WERI-Rb-1 (cell line): ENCODE results near the gene CYTH2.
A peak's percentile ranks its signal among the peaks of the same experiment; 100 is the strongest.

Experiments
- DNase-seq: peaks from one replicate; pipeline ENCODE4 v3.0.0-alpha.2; 2020
- H3K27ac ChIP-seq: fragments of 250-450 bp; sonication (Bioruptor Pico); 2 replicates; pipeline ENCODE4 v1.5.1; 2020; ENCODE audit warnings: mild to moderate bottlenecking, moderate library complexity
- H3K27me3 ChIP-seq: fragments of 250-450 bp; sonication (Bioruptor Pico); 2 replicates; pipeline ENCODE4 v1.5.1; 2021; ENCODE audit warnings: mild to moderate bottlenecking, low read depth, moderate library complexity; ENCODE audit not compliant: insufficient read depth, severe bottlenecking
- H3K36me3 ChIP-seq: fragments of 250-450 bp; sonication (Bioruptor Pico); 2 replicates; pipeline ENCODE4 v1.5.1; 2020; ENCODE audit warnings: mild to moderate bottlenecking, moderate library complexity
- H3K4me3 ChIP-seq: 2 replicates; pipeline ENCODE4 v1.5.1; 2011; ENCODE audit warnings: low read depth, mild to moderate bottlenecking, control low read depth, low read length
- H3K9me3 ChIP-seq: fragments of 250-450 bp; sonication (Bioruptor Pico); 2 replicates; pipeline ENCODE4 v1.5.1; 2021; ENCODE audit warnings: mild to moderate bottlenecking, moderate library complexity; ENCODE audit not compliant: severe bottlenecking
- TF ChIP-seq, protein P1 (sequence below): IDR thresholded peaks from 2 replicates; pipeline ENCODE4 v1.5.1; 2011; ENCODE audit warnings: low read depth, mild to moderate bottlenecking, control low read depth, inconsistent platforms, low read length

CYTH2 gene

DNA sequence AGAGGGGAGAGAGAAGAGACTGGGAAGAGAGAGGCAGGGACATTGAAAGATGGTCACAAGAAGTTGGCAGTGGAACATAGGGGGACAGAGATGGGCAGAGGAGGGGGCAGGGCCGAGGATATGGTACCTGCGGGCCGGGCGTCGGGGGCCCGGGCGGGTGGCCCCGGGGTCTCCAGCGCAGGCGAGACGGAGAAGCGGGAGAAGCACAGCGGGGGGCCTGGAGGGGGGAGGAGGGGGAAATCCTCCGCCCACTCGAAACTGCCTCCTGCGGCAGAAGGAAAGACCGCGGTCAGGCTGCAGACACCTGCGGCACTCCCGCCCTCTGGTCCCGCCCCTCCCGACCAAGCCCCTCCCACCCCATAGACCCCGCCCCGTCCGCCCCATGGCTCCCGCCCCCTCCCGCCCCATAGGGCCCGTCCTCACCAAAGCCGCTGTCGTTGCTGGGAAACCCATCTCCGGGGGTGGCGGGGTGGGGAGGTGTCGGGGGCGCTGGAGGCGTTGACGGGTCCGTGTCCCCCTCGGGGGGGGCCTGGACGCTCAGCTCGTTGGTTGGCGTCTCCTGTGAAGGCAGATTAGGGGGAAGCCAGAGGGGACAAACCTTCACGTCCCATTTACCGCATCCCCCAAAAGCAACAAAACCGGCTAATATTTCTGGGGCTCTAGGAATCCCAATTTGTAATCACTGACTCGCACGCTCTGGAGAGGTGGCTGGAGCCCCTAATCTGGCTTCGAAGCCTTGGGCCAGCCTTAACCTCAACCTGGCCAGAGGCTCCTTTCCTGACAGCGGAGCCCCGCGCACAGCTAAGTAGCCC lies 22.0 kb downstream of the CYTH2 start:
- Histone ChIP-seq H3K36me3 (no peaks in the 10 kb centered on the region), H3K4me3 (peak overlapping the region; percentile 41), H3K27ac (no peak overlapping the region; the same call in 1 of the 2 replicates), H3K9me3 (no peaks in the 10 kb centered on the region), H3K27me3 (peaks cover 7% of the 10 kb centered on the region)
- TF ChIP-seq, protein P1, sequence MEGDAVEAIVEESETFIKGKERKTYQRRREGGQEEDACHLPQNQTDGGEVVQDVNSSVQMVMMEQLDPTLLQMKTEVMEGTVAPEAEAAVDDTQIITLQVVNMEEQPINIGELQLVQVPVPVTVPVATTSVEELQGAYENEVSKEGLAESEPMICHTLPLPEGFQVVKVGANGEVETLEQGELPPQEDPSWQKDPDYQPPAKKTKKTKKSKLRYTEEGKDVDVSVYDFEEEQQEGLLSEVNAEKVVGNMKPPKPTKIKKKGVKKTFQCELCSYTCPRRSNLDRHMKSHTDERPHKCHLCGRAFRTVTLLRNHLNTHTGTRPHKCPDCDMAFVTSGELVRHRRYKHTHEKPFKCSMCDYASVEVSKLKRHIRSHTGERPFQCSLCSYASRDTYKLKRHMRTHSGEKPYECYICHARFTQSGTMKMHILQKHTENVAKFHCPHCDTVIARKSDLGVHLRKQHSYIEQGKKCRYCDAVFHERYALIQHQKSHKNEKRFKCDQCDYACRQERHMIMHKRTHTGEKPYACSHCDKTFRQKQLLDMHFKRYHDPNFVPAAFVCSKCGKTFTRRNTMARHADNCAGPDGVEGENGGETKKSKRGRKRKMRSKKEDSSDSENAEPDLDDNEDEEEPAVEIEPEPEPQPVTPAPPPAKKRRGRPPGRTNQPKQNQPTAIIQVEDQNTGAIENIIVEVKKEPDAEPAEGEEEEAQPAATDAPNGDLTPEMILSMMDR = no peak
- DNase-seq = peak; percentile 70

DNA sequence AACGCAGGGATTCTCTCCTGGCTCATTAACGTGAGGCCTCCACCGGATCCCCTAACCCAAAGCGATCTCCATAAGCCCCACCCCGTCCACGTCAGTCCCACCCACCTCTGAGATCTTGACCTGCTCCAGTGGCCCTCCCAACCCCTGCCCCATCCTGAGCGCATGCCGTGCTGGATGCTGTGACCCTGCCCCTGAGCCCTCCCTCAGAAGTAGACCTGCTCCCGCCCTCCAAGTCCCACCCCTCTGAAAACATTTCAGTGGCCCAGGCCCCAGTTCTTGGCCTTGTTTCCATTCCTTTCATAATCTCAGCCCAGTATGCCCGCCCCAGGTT lies 22.6 kb downstream of the CYTH2 start:
- TF ChIP-seq, protein P1 = no peak
- Histone ChIP-seq H3K36me3 (no peaks in the 10 kb centered on the region), H3K27ac (no peak overlapping the region; the same call in 1 of the 2 replicates), H3K9me3 (no peaks in the 10 kb centered on the region), H3K27me3 (peaks cover 7% of the 10 kb centered on the region), H3K4me3 (peak overlapping the region; percentile 41)
- peak; percentile 60 for DNase-seq

DNA sequence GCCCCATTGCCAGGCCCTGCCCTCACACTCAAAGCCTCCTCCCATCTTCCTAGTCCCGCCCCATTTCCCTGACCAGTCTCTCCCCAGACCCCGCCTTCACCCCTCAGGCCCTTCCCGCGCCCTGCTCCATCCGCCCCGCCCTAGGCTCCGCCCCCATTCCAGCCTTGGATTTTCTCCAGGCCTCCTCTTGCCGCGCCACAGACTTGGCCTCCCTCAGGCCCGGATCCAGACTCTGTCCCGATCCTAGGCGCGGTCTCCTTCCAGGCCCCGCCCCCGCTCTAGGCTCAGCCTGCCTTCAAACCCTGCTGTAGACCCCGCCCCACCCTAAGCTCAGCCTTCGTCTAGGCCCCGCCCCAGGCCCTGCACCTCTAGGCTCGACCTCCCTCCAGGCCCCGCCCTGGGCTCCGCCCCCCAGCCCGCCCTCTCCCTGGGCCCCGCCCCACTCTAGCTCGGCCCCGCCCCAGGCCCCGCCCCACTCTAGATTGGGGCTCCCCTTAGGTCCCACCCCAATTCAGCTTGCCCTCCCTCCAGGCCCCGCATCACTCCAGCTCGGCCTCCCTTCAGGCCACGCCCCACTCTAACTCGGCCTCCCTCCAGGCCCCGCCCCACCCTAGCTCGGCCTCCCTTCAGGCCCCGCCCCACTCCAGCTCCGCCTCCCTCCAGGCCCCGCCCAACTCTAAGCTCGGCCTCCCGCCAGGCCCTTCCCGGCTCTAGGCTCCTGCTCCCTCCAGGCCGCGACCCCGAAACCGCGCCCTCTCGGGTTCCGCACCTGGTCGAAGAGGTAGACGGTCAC lies 24.0 kb downstream of the CYTH2 start:
- TF ChIP-seq, protein P1 = no peak
- peaks cover 7% of the 10 kb centered on the region for H3K27me3 ChIP-seq
- no peaks in the 10 kb centered on the region for H3K9me3 ChIP-seq
- H3K36me3 ChIP-seq = no peaks in the 10 kb centered on the region
- peak; percentile 63 for DNase-seq
- H3K4me3 ChIP-seq = no peak overlapping the region
- H3K27ac ChIP-seq = no peak overlapping the region

DNA sequence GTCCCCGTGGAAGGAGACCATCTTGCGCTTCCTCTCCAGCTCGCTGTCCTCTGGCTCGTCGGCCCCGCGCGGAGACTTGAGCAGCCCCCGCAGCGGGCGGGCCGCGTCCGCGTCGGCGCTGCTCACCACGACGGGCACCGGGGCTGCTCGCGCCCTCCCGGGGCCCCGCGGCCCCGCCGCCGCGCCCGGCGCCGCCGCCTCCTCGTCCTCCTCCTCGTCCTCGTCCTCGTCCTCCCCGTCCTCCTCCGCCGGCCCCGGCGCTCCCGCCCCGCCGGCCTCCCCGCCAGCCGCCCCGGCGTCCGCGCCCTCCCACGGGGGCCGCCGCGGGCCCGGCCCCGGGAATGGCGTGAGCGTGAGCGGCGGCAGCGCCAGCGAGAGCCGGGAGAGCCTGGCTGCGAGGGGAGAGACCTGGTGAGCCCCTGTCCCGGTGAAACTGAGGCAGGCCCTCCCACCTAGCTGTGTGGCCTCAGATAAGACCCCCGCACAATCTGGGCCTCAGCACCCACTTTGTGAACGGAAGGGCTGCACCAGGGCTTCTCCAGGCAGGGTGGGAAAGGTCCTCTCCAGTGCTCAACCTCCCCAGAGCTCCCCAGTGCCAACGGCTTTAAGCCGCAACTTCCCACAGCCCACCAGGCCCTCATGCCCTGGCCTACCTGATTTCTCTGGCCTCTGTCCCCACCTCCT lies 24.7 kb downstream of the CYTH2 start:
- Histone ChIP-seq H3K27me3 (peaks cover 7% of the 10 kb centered on the region), H3K9me3 (no peaks in the 10 kb centered on the region), H3K36me3 (no peaks in the 10 kb centered on the region), H3K4me3 (no peak overlapping the region), H3K27ac (no peak overlapping the region)
- DNase-seq = no peak
- TF ChIP-seq, protein P1 = no peak

DNA sequence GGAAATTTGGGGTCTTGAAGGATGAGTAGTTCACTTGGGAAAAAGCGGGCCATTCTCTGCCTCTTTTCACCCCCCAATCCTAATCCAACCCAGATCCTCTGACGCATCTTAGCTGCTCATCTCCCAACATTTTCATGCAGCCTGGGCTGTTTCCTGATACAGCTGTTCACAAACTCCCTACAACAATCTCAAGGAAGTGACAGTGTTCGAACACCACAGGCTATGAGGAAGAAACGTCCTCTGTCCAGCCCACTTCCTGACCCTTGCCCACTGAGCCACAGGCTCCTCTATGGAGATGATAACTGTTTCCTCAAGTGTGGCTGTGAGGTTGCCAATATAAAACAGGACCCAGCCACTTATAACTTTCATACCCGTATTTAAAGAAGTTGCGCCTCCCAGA lies 26.2 kb downstream of the CYTH2 start:
- Histone ChIP-seq H3K27ac (no peak overlapping the region), H3K4me3 (no peak overlapping the region), H3K9me3 (no peaks in the 10 kb centered on the region), H3K36me3 (no peaks in the 10 kb centered on the region), H3K27me3 (peaks cover 7% of the 10 kb centered on the region)
- DNase-seq = no peak
- TF ChIP-seq, protein P1 = no peak
